BJ (cell line): Measurements from ENCODE around the gene AOPEP. TPM values are rescaled to one million over a fixed set of nuclear protein-coding genes. Genes with fewer than 3 reads are reported as not detected.

Source experiments
- CTCF ChIA-PET: fragments of 350-600 bp; formaldehyde crosslinking; extraction: SDS; loops from one replicate; lab custom pipeline; 2021; ENCODE audit warnings: antibody characterized with exemption, inconsistent platforms; lab: Yijun Ruan, JAX
- POLR2A ChIA-PET: fragments of 300-600 bp; sonication (Branson Sonifier 250); formaldehyde crosslinking; extraction: SDS; loops from one replicate; lab custom pipeline; 2021; ENCODE audit warnings: antibody characterized with exemption; lab: Charles Lee
- DNase-seq: peaks from one replicate; pipeline ENCODE4 v3.0.0-alpha.2; 2011; ENCODE audit warnings: low read depth
- H3K27me3 ChIP-seq: 2 replicates; pipeline ENCODE4 v1.6.0; 2011; ENCODE audit warnings: low read length; ENCODE audit not compliant: control insufficient read depth, insufficient read depth
- H3K36me3 ChIP-seq: 2 replicates; pipeline ENCODE4 v1.5.1; 2011; ENCODE audit warnings: low read length; ENCODE audit not compliant: control insufficient read depth, insufficient read depth
- H3K4me3 ChIP-seq: 2 replicates; pipeline ENCODE4 v1.5.1; 2011; ENCODE audit warnings: low read depth, mild to moderate bottlenecking, control low read depth, low read length
- CTCF ChIP-seq: IDR thresholded peaks from 2 replicates; pipeline ENCODE4 v1.5.1; 2011; ENCODE audit warnings: low read depth, mild to moderate bottlenecking, control low read depth, inconsistent platforms, low read length, moderate library complexity; ENCODE audit not compliant: insufficient read depth
- polyA plus RNA-seq: library from polyadenylated mRNA; depleted of rRNA; stranded (reverse); fragments of >200 nt; gene quantifications from 2 replicates; pipeline ENCODE4 v1.2.3, GENCODE V29; 2011

The AOPEP gene
- polyA plus RNA-seq, 1 experiment = 52.1 TPM

GRCh38 chr9:94717761-94718160 lies 8.7 kb upstream of the AOPEP start:
- Histone ChIP-seq H3K27me3 (no peaks in the 10 kb centered on the region), H3K4me3 (no peak overlapping the region), H3K36me3 (no peaks in the 10 kb centered on the region)
- DNase-seq = no peak
- TF ChIP-seq CTCF = no peak
- ChIA-PET POLR2A (no interaction called here), CTCF (interaction anchor here (1.0 kb wide), 1 partner anchor 8 kb away, joined by 3 read pairs; the partner anchor contains the start of gene AOPEP)

- CTCF ChIA-PET = no interaction called here
- TF ChIP-seq CTCF = no peak
- Histone ChIP-seq H3K36me3 (no peaks in the 10 kb centered on the region), H3K4me3 (no peak overlapping the region), H3K27me3 (no peaks in the 10 kb centered on the region)
- POLR2A ChIA-PET = no interaction called here
- no peak for DNase-seq
Observed at GRCh38 chr9:94718936-94719335, 7.6 kb upstream of the AOPEP start.

GRCh38 chr9:94719878-94720277 lies 6.6 kb upstream of the AOPEP start:
- no peak for TF ChIP-seq CTCF
- H3K27me3 ChIP-seq = no peaks in the 10 kb centered on the region
- no peak overlapping the region for H3K4me3 ChIP-seq
- ChIA-PET POLR2A (no interaction called here), CTCF (no interaction called here)
- DNase-seq = no peak
- no peaks in the 10 kb centered on the region for H3K36me3 ChIP-seq

GRCh38 chr9:94720846-94721549 lies 5.5 kb upstream of the AOPEP start:
- Histone ChIP-seq H3K27me3 (no peaks in the 10 kb centered on the region), H3K4me3 (no peak overlapping the region), H3K36me3 (no peaks in the 10 kb centered on the region)
- TF ChIP-seq CTCF = no peak
- ChIA-PET CTCF (interaction anchor here (0.9 to 1.6 kb wide), 2 partner anchors 16 to 40 kb away, joined by 3 to 5 read pairs; no protein-coding TSS in a partner anchor), POLR2A (no interaction called here)
- no peak for DNase-seq

- DNase-seq = no peak
- Histone ChIP-seq H3K27me3 (no peaks in the 10 kb centered on the region), H3K4me3 (no peak overlapping the region), H3K36me3 (no peaks in the 10 kb centered on the region)
- ChIA-PET CTCF (interaction anchor here (0.9 to 1.6 kb wide), 2 partner anchors 17 to 41 kb away, joined by 3 to 5 read pairs; no protein-coding TSS in a partner anchor), POLR2A (no interaction called here)
- TF ChIP-seq CTCF = no peak
Observed at GRCh38 chr9:94721754-94722153, 4.7 kb upstream of the AOPEP start.
